GM18502 (cell line): ENCODE results near the gene TRAK2.
"Not testable (repeated sequence)": the region's sequence is repeated elsewhere in the genome, so short reads cannot be mapped to it uniquely, and the experiment has no call there.

Source experiments
- ATAC-seq: cut with Tn5 transposase; IDR thresholded peaks from one replicate; pipeline ENCODE4 v1.9.1; 2021; ENCODE audit warnings: mild to moderate bottlenecking; ENCODE audit not compliant: unreplicated experiment, poor library complexity

Gene TRAK2

GRCh38 chr2:201451292-201452057, at the start of gene TRAK2, which contains the start of gene STRADB:
TRAK2 (minus strand) TSS chr2:201451458; CDS start chr2:201420507, 30,951 bp downstream.
STRADB (plus strand) TSS chr2:201451740; CDS start chr2:201454841, 3,101 bp downstream.
- ATAC-seq, result peak; percentile 93

GRCh38 chr2:201500534-201500933, 49.3 kb upstream of the TRAK2 start:
- no peak for ATAC-seq

GRCh38 chr2:201496785-201497184, 45.5 kb upstream of the TRAK2 start:
- no peak for ATAC-seq

GRCh38 chr2:201490291-201490690, 39.0 kb upstream of the TRAK2 start:
- ATAC-seq, result no peak

DNA sequence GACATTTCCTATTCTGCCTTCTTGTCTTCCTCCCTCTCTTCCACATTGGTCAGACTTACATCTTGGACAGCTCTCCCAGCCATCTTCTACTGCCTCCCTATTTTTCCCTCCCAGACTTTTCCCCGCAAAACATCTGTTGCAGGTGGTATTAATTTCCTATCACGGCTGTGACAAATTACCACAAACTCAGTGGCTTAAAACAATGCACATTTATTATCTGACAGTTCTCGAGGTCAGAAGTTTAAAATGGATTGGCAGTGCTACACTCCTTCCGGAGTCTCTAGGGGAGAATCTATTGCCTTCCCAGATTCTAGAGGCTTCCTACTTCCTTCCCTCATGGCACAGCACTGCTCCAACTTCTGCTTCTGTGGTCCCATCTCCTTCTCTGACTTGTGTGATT, 33.5 kb upstream of the TRAK2 start:
- ATAC-seq, result no peak

DNA sequence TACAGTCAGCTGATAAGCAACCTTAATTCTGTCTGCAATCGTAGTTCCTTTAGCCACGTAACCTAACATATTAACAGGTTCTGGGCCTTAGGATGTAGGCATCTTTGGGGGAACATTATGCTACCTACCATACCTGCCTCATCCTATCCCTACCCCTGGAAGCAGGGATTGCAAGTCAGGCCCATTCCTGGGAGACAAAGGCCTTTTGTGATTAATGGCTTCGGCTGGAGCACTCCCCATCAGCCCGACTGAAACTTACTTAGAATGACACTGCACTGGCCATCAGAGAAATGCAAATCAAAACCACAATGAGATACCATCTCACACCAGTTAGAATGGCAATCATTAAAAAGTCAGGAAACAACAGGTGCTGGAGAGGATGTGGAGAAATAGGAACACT, 32.5 kb upstream of the TRAK2 start:
- not testable (repeated sequence) for ATAC-seq

DNA sequence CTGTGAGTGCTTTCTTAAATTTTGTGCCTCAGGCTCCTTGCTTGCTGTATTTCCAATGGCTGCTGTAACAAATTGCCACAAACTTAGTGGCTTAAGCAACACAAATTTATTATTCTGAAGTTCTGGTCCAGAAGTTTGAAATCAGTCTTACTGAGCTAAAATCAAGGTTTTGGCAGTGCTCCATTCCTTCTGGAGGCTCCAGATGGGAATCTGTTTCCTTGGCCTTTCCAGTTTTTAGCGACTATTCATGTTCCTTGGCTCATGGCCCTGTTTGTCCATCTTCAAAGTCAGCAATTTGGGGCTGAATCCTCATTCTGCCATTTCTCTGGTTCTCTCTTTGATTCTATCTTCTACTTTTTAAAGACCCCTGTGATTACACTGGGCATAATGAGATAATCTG, 32.1 kb upstream of the TRAK2 start:
- no peak for ATAC-seq

DNA sequence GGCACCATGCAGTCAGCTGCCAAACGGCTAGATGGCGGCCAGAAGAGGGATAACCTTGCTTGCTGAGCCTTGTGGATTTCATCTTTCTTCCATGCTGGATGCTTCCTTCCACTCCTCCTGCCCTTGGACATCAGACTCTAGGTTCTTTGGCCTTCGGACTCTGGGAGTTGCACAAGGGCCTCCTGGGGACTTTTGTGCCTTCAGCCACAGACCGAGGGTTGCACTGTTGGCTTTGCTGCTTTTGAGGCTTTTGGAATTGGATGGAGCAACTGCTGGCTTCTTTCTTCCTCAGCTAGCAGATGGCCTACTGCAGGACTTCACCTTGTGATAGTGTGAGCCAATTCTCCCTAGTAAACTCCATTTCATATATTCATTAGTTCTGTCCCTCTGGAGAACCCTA, 31.3 kb upstream of the TRAK2 start:
- no peak for ATAC-seq

DNA sequence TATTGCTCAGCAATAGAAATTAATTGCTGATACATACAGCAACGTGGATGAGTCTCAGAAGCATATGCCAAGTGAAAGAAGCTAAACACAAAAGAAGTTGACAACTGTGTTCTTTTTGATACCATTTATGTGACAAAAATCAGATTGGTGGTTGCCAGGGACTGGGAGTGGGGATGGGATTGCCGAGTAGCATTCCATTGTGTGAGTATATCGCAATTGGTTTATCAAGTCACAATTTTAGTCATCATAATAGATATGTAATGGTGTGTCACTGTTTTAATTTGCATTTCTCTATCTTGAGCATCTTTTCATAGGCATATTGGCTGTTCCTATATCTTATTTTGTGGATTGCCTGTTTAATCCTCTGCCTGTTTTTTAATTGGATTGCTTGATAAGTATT, 21.2 kb upstream of the TRAK2 start:
- ATAC-seq, result no peak

GRCh38 chr2:201471732-201472393, 20.6 kb upstream of the TRAK2 start:
- ATAC-seq, result no peak

GRCh38 chr2:201470821-201471731, 19.8 kb upstream of the TRAK2 start:
- ATAC-seq, result no peak

GRCh38 chr2:201467666-201468065, 16.4 kb upstream of the TRAK2 start:
- no peak for ATAC-seq

DNA sequence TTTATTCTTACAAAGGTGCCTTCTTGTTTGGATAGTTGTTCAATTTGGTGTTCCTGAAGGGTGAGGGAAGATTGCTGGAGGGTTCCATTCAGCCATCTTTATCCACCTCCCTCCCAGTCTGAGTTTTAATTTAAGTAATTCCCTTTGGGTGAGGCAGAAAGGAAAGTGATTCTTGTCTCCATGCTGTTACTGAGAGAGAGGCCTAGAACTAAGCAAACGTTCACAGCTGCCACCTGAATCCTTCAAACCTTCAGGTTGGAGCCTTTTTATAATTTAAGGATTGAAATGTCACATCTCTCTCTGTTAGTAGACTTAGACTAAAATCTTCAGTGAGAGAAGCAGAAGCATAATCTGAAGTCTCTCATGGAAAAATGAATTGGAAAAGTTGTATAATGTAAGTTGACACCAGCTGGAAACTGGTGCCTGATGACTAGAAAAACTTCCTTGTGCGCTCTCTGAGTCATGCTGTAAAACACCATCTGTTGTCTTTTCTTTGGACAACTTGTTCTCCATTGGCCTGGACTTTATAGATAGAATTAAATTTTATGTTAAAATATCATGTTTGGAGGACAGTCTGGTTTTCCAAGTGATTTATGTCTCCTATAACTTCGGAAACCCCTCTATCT, 14.9 kb upstream of the TRAK2 start:
- no peak for ATAC-seq

DNA sequence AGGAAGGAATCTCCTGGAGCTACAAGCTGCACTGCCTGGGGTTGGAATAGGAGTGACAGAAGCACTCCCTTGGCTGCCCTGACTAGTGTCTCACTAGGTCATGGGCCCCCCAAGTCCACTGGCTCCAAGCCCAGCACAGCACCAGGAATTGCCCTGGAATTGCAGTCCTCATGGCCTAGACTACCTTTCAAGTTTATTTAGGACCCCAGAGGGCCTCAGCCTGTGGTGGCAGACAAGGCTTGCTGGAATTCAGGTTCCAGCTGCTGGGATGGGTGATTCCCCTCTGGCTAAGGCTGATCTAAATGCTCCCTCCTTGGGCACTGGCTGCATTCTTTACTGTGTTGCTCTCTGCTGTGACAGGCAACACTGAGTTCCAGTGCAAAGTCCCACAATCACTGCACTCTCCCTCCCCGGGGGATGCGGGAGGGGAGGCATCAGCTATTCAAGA, 14.3 kb upstream of the TRAK2 start:
- no peak for ATAC-seq

- no peak for ATAC-seq
Measured at GRCh38 chr2:201464547-201464946, 13.3 kb upstream of the TRAK2 start.

- ATAC-seq, result no peak
Measured at GRCh38 chr2:201460532-201460931, 9.3 kb upstream of the TRAK2 start.

- ATAC-seq, result no peak
Measured at GRCh38 chr2:201458381-201458780, 7.1 kb upstream of the TRAK2 start.

DNA sequence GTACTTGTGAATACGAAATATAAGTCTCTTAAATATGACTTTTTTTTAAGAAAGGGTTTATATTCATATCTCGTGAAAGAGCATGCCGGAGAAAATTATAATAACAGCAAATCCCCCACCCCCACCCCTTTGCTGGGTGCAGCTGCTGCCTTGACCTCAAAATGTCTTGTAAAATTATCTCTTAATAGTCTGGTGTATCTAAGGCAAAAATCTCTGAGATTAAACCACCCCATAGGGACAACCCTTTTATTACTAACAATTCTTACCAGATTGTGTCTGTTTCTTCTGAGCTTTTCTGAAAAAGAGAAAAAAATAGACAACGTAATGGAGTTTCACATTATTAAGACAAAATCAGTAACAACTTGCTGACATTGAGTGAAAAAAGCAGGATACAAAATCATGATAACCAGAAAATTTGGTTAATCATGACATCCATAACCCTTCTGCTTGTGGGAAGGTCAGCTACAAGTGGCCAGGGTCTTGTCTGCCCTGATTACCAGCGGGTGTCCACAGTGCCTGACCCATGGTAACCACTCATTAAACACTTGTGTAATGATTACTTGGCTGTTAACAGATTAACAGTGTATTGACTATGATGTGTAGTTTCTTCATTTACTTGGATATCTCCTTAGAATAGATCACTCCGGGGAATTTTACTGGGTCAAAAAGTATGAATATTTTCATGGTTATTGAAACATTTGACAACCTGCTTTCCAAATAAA, 1.8 kb upstream of the TRAK2 start:
- ATAC-seq, result no peak

- peak; percentile 30 for ATAC-seq
Measured at GRCh38 chr2:201452058-201452921, 1.0 kb upstream of the TRAK2 start.
